T-helper 9 cell (primary cell): ENCODE measurements around the gene HPCAL1.

ENCODE experiments used
- DNase-seq: peaks from one replicate; pipeline ENCODE4 v3.0.0-alpha.2; 2020

HPCAL1 gene

GRCh38 chr2:10338270-10339188 is 35.8 kb downstream of the HPCAL1 start:
- DNase-seq, result no peak

- no peak for DNase-seq
Observed at GRCh38 chr2:10339647-10340592, 37.2 kb downstream of the HPCAL1 start.

GRCh38 chr2:10340593-10340975 is 37.9 kb downstream of the HPCAL1 start:
- DNase-seq, result no peak

GRCh38 chr2:10341193-10341592 is 38.5 kb downstream of the HPCAL1 start:
- DNase-seq, result no peak

GRCh38 chr2:10342245-10342951 is 39.7 kb downstream of the HPCAL1 start:
- no peak for DNase-seq

GRCh38 chr2:10343191-10343590 is 40.5 kb downstream of the HPCAL1 start:
- DNase-seq, result no peak

GRCh38 chr2:10343658-10344057 is 41.0 kb downstream of the HPCAL1 start:
- no peak for DNase-seq

GRCh38 chr2:10344105-10345066 is 41.7 kb downstream of the HPCAL1 start:
- no peak for DNase-seq

GRCh38 chr2:10345126-10345525 is 42.4 kb downstream of the HPCAL1 start:
- DNase-seq, result no peak

- DNase-seq, result no peak
Observed at GRCh38 chr2:10345813-10346212, 43.1 kb downstream of the HPCAL1 start.

- DNase-seq, result no peak
Observed at GRCh38 chr2:10346929-10347561, 44.3 kb downstream of the HPCAL1 start.

GRCh38 chr2:10347562-10347948 is 44.9 kb downstream of the HPCAL1 start:
- no peak for DNase-seq

- DNase-seq, result no peak
Observed at GRCh38 chr2:10348891-10349290, 46.2 kb downstream of the HPCAL1 start.

GRCh38 chr2:10350761-10351160 is 48.1 kb downstream of the HPCAL1 start:
- DNase-seq, result no peak

- no peak for DNase-seq
Observed at GRCh38 chr2:10352361-10352760, 49.7 kb downstream of the HPCAL1 start.

GRCh38 chr2:10352972-10353371 is 50.3 kb downstream of the HPCAL1 start:
- DNase-seq, result no peak

GRCh38 chr2:10353931-10354330 is 51.2 kb downstream of the HPCAL1 start:
- DNase-seq, result no peak

- no peak for DNase-seq
Observed at GRCh38 chr2:10354399-10354798, 51.7 kb downstream of the HPCAL1 start.

- DNase-seq, result no peak
Observed at GRCh38 chr2:10355471-10356438, 53.1 kb downstream of the HPCAL1 start.

GRCh38 chr2:10356439-10356811 is 53.7 kb downstream of the HPCAL1 start:
- no peak for DNase-seq
